ENCODE measurements around the gene DKKL1.

GRCh38 chr19:49318296-49318695 is 45.4 kb upstream of the DKKL1 start:
- TF ChIP-seq, protein P1, sequence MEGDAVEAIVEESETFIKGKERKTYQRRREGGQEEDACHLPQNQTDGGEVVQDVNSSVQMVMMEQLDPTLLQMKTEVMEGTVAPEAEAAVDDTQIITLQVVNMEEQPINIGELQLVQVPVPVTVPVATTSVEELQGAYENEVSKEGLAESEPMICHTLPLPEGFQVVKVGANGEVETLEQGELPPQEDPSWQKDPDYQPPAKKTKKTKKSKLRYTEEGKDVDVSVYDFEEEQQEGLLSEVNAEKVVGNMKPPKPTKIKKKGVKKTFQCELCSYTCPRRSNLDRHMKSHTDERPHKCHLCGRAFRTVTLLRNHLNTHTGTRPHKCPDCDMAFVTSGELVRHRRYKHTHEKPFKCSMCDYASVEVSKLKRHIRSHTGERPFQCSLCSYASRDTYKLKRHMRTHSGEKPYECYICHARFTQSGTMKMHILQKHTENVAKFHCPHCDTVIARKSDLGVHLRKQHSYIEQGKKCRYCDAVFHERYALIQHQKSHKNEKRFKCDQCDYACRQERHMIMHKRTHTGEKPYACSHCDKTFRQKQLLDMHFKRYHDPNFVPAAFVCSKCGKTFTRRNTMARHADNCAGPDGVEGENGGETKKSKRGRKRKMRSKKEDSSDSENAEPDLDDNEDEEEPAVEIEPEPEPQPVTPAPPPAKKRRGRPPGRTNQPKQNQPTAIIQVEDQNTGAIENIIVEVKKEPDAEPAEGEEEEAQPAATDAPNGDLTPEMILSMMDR (IDR thresholded peaks at IDR 0.05; ENCODE audit: low read depth, low read length), result no peak
- no peak for TF ChIP-seq EZH2phosphoT487 (IDR thresholded peaks at IDR 0.05; ENCODE audit: low read depth)

All from OCI-LY3 (cell line).